ENCODE data around the gene CADM4.
"Not testable (repeated sequence)": the region's sequence is repeated elsewhere in the genome, so short reads cannot be mapped to it uniquely, and the experiment has no call there.

The CADM4 gene

GRCh38 chr19:43662487-43662886, 22.8 kb upstream of the CADM4 start:
- DNase-seq = no peak

- DNase-seq = no peak
Measured at GRCh38 chr19:43660971-43661360, 21.3 kb upstream of the CADM4 start.

- no peak for DNase-seq
Measured at GRCh38 chr19:43660301-43660970, 20.8 kb upstream of the CADM4 start.

GRCh38 chr19:43658494-43658893, 18.8 kb upstream of the CADM4 start:
- DNase-seq = no peak

DNA sequence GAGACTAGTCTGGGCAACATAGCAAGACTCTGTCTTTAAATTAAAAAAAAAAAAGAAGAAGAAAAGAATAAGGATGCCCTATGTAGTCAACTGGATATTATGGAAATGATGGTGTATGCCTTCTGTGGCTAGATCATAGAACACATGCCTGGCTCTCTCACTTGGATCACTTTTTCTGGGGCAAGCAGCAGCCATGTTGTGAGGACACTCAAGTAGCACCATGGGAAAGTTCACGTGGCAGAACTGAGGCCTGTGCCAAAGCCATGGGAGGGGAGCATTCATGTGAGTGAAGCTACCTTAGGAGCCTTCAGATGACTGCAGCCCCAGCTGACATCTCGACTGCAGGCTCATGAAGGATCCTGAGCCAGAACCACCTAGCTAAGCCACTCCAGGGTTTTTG, 18.4 kb upstream of the CADM4 start:
- no peak for DNase-seq

DNA sequence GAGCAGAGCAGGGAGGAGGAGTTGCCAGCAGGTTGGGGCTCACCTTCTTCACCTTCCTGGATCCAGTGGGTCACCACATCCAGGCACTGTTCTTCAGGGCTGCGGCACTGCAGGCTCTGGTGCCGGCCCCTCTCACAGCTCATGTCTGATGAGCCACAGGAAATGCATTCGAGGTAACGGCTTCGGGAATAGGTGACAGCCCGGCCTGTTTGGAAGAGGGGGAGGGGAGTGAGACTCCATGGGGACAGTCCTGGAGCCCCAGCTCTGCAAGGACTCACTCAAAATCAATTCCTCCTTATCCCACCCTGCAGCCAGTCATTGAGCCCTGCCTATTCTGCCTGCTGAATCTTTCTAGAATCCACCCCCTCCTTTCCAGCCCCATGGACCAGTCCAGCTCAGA, 16.8 kb upstream of the CADM4 start:
- DNase-seq = no peak

DNA sequence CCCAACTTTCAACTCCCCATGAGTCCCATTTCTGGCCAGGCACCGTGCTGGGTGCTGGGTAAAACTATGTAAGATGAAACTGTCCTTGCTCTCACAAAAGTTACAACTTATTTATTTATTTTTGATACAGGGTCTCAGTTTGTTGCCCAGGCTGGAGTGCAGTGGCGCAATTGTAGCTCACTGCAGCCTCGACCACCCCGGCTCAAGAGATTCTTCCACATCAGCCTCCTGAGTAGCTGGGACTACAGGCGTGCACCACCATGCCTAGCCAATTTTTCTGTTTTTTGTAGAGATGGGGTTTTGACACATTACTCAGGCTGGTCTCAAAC, 12.9 kb upstream of the CADM4 start:
- DNase-seq = no peak

DNA sequence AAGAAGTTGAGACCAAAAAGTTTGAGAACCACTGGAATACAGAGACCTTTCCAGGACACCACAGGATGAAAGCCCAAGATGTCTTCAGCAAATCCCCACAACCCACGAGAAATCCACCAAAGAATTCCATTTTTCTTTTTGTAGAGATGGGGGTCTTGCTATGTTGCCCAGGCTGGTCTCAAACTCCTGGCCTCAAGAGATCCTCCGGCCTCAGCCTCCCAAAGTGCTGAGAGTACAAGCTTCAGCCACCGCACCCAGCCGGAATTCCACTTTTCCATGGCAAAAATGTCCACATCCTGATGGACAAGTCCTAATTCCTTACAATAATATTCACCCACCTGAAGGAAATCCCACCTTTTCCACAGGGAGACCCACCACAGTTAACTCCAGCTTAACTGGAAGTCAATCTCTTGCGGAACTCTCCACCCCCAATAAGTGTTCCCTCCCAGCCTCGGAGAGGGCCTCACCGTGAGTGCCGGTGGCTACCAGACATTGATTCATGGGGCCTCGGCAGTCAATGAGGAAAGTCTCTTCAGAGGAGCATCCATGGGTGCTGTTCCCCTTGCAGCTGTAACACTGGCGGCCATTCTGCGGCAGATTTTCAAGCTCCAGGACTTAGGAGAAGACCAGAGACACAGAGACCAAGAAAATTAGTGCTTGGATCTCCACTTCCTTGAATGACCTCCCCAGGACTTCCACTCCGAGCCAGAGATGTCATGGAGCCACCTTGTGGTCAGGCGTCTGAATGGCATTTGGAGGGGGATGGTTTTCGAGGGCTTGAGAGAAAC, 12.3 kb upstream of the CADM4 start:
- peak; percentile 57 for DNase-seq

- DNase-seq = not testable (repeated sequence)
Measured at GRCh38 chr19:43650276-43650675, 10.6 kb upstream of the CADM4 start.

- DNase-seq = no peak
Measured at GRCh38 chr19:43649514-43649913, 9.9 kb upstream of the CADM4 start.

- DNase-seq = no peak
Measured at GRCh38 chr19:43648633-43649032, 9.0 kb upstream of the CADM4 start.

GRCh38 chr19:43644181-43644580, 4.5 kb upstream of the CADM4 start:
- DNase-seq = no peak

DNA sequence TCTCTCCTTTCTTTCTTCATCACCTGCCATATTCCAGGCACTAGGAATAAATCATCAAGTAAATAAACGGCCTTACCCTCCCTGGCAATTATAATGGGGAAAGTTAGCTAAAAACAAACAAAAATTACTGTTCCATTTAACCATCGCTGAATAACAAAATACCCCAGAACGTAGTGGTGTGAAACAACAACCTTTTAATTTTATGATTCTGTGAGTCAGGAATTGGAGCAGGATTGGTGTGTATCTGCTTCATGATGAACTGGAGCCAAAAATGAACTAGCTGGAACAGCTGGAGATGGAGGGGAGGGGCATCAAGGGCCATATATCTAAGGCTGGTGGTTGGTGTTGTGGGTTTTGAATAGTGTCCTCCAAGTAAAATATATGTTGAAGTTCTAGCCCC, 3.7 kb upstream of the CADM4 start:
- DNase-seq = no peak

GRCh38 chr19:43642531-43642930, 2.9 kb upstream of the CADM4 start:
- no peak for DNase-seq

DNA sequence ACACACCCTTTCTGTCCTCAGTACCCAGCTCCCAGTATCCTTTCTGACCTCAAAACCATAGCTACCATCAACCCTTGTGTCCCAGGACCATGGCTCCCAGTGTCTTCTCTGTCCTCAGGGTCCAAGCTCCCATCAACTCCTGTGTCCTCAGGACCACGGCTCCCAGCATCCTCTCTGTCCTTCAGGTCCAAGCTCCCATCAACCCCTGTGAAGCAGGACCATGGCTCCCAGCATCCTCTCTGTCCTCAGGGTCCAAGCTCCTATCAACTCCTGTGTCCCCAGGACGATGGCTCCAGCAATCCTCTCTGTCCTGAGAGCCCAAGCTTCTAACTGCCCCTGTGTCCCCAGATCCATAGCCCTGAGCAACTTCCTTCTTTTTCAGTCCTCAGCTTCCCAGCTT, 1.7 kb upstream of the CADM4 start:
- no peak for DNase-seq

GRCh38 chr19:43640424-43640757, 741 bp upstream of the CADM4 start:
- DNase-seq = no peak

DNA sequence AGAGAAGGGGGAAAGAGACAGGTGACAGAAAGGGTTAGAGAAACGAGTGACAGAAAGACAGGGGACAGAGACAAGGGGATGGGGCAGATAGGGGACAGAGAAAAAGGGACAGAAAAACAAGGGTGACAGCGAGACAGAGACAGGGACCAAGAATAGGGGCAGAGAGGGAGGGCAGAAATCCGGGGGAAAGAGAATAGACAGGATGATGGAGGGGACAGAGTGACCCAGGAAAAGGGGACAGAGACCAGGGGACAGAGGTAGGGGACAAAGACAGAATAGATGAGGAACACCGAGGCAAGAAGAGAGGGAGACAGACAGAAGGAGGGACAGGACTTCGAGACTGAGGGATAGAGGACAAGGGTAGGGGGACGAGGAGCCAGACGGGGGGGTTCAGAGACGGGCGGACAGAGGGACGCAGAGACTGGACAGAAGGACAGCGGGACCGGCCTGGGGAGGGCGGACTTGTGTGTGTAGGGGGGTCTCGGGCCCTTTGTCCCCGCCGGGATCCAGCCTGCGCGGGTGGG, 593 bp downstream of the CADM4 start:
- DNase-seq = no peak

- DNase-seq = no peak
Measured at GRCh38 chr19:43638214-43638994, 1.2 kb downstream of the CADM4 start.

DNA sequence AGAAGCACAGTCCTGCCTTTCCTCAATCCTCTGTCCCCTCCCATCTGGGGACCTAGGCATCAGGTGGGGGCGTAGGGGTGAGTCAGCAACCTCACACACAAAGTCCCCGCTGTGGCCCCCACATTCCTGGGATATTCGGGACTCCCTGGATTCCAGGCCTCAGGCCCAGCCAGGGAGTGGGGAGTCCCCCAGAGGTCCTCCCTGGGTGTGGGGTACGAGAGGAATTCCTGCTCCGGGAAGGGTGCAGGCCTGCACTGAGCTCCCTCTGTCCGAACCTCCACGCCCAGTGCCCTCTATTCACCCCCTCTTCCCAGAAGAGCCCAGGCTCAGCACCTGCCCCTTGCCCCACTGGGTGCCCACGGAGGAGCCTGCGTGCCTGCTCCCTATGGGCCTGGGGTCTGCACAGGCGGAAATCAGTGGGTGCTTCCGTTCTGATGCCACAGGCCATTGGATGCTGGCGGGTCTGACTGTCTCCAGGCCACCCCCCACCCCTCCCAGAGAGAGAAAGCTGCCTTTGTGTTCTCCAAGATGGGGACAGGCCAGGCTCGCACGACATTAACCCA, 3.4 kb downstream of the CADM4 start:
- peak; percentile 31 for DNase-seq

GRCh38 chr19:43635561-43635940, 4.1 kb downstream of the CADM4 start:
- DNase-seq = not testable (repeated sequence)

DNA sequence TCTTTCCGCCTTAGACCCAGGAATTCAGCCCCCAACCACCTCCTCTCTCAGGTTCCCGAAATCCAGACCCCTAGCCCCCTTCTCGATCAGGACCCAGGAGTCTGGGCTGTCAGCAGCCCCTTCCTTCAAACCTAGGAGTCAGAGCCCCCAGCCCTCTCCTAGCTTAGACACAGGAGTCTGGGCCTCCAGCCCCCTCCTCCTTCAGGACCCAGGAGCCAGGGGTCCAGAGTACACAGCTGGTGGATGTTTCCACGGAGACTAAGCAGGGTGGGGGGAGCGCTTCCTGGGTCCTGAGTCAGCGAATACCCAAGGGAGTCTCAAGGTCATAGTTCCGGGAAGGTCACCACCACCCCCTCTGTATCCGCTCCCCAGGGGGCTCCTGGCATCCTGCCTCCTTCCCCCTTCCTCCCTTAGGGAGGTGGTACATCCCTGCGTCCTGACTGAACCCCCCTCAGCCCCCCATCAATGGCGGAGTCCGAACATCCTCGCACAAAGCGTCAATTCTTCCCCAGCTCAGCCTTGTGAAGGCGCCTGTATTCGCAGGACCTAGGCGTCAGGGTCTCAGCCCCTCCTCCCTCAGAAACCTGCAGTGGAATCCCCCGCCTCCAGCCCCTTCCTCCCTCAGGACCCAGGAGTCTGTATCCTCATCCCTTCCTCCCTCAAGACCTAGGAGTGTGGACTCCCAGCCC, 4.6 kb downstream of the CADM4 start:
- peak; percentile 25 for DNase-seq

DNA sequence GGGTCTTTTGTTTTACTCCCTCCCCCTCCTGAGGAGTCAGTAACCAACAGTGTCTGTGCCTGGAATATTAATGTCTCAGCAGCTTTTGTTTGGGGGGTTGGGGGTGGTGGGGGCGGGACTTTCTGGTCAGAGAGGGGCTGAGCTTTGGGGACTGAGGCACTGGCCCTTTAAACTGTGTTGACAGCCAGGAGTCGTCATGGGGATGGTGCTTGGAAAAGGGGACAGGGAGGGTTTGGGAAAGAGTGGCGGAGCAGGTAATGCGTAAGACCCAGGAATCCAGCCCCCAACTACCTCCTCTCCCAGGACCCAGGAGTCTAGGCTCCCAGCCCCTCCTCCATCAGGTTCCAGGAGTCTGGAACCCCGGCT, 5.2 kb downstream of the CADM4 start:
- DNase-seq = no peak

DNA sequence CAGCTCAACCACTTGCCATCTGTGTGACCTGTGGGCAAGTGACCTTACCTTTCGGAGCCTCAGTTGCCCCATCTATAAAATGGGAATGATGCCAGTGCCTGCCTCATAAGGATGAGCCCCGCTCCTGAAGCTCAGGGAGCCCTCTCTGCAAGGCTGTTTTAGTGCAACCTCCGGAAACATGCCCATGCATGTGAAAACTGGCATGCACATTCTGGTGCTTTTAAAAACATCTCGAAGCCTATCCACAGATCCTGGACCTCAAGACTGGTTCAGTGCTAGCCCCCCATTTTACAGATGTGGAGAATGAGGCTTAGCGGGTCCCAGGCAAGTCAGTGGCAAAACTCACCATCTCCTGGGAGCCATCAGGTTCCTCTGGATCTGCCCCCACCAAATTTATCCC, 5.6 kb downstream of the CADM4 start:
- DNase-seq = no peak
